HCT116 (cell line): ENCODE measurements around the gene VSIG2. TPM values are rescaled to one million over a fixed set of nuclear protein-coding genes. Genes with fewer than 3 reads are reported as not detected.

Source experiments
- ATAC-seq: fragments of 200-7000 bp; cut with Tn5 transposase; 2 replicates; pipeline ENCODE4 v1.9.1; 2020; ENCODE audit warnings: mild to moderate bottlenecking, moderate library complexity
- BruUV-seq: library from RNA; stranded (reverse); fragments of 400-500 nt; replicated peaks from 2 replicates; lab custom pipeline; 2021; lab: Mats Ljungman, UMichigan
- CTCF ChIA-PET: fragments of 300-600 bp; sonication (Branson Sonifier 250); formaldehyde crosslinking; loops from one replicate; lab custom pipeline; 2021; ENCODE audit warnings: antibody characterized with exemption; lab: Charles Lee
- POLR2A ChIA-PET: fragments of 300-600, 350-600 bp; sonication (Branson Sonifier 250); formaldehyde crosslinking; loops from one replicate; lab custom pipeline; 2021; ENCODE audit warnings: antibody characterized with exemption; lab: Charles Lee
- RAD21 ChIA-PET, 2 experiments: fragments of 300-600 bp; sonication (Branson Sonifier 250); formaldehyde crosslinking; loops; one replicate each; lab custom pipeline; 2023; ENCODE audit warnings: low total read pairs in 2 of 2; ENCODE audit not compliant: uncharacterized antibody in 2 of 2, unreplicated experiment in 2 of 2, low non-redundant PET in 1 of 2; lab: Charles Lee
- DNase-seq: peaks from one replicate; pipeline ENCODE4 v3.0.0-alpha.2; 2010; ENCODE audit warnings: low read depth, low spot score
- H2AFZ ChIP-seq: fragments of 200-600 bp; shearing (Covaris generic), sonication (generic); 2 replicates; pipeline ENCODE4 v1.6.1; 2017; ENCODE audit warnings: low read depth, mixed run types, mixed read lengths, antibody characterized with exemption, low read length; ENCODE audit not compliant: poor library complexity, severe bottlenecking
- H3K27ac ChIP-seq: 2 replicates; pipeline ENCODE4 v1.5.1; 2012; ENCODE audit warnings: low read depth, low read length
- H3K27me3 ChIP-seq: fragments of 200-600 bp; sonication (generic); 2 replicates; pipeline ENCODE4 v1.6.1; 2016; ENCODE audit warnings: mixed run types, low read length, mixed read lengths; ENCODE audit not compliant: insufficient read depth
- H3K36me3 ChIP-seq, 2 experiments: fragments of 200-500 bp in 1 of 2; fragments of 200-600 bp in 1 of 2; sonication (Bioruptor generic) in 1 of 2; sonication (generic) in 1 of 2; 2 replicates each; pipeline versions ENCODE4 v1.5.1 to v1.6.1; 2014 to 2016; ENCODE audit warnings: low read length in 2 of 2, inconsistent platforms in 1 of 2, mixed read lengths in 1 of 2, mixed run types in 1 of 2; ENCODE audit not compliant: insufficient read depth in 2 of 2, control insufficient read depth in 1 of 2
- H3K4me1 ChIP-seq, 2 experiments: fragments of 200-600 bp in 1 of 2; sonication (generic) in 1 of 2; 2 replicates each; pipeline versions ENCODE4 v1.5.1 to v1.6.1; 2012 to 2017; ENCODE audit warnings: low read length in 2 of 2, inconsistent platforms in 1 of 2, mild to moderate bottlenecking in 1 of 2, mixed read lengths in 1 of 2, mixed run types in 1 of 2, moderate library complexity in 1 of 2; ENCODE audit not compliant: insufficient read depth in 2 of 2, control insufficient read depth in 1 of 2
- H3K4me2 ChIP-seq: fragments of 200-600 bp; sonication (generic); 2 replicates; pipeline ENCODE4 v1.6.1; 2017; ENCODE audit warnings: mixed run types, low read length, mixed read lengths
- H3K4me3 ChIP-seq, 2 experiments: fragments of 200-600 bp in 1 of 2; sonication (generic) in 1 of 2; replicated peaks in 1 of 2; 2 replicates each; pipeline ENCODE4 v1.5.1; 2011 to 2016; ENCODE audit warnings: low read length in 2 of 2, control low read depth in 1 of 2, low read depth in 1 of 2, mild to moderate bottlenecking in 1 of 2, mixed read lengths in 1 of 2, mixed run types in 1 of 2
- H3K79me2 ChIP-seq: fragments of 200-600 bp; sonication (generic); 2 replicates; pipeline ENCODE4 v1.6.1; 2017; ENCODE audit warnings: mild to moderate bottlenecking, mixed run types, low read length, moderate library complexity, mixed read lengths; ENCODE audit not compliant: insufficient read depth
- H3K9ac ChIP-seq: fragments of 200-600 bp; sonication (generic); 2 replicates; pipeline ENCODE4 v1.6.1; 2016; ENCODE audit warnings: low read length, mixed read lengths
- H3K9me2 ChIP-seq: fragments of 200-600 bp; sonication (generic), shearing (Covaris generic); 2 replicates; pipeline ENCODE4 v1.6.1; 2017; ENCODE audit warnings: mixed run types, mild to moderate bottlenecking, moderate library complexity; ENCODE audit not compliant: insufficient read depth
- H3K9me3 ChIP-seq, 2 experiments: fragments of 200-500 bp in 1 of 2; fragments of 200-600 bp in 1 of 2; sonication (Bioruptor generic) in 1 of 2; sonication (generic) in 1 of 2; 2 replicates each; pipeline ENCODE4 v1.6.1; 2014 to 2017; ENCODE audit warnings: low read length in 2 of 2, mixed read lengths in 2 of 2, inconsistent platforms in 1 of 2, low read depth in 1 of 2, mild to moderate bottlenecking in 1 of 2, mixed run types in 1 of 2, moderate library complexity in 1 of 2; ENCODE audit not compliant: control insufficient read depth in 1 of 2, insufficient read depth in 1 of 2
- H4K20me1 ChIP-seq: fragments of 200-600 bp; sonication (generic), shearing (Covaris generic); 2 replicates; pipeline ENCODE4 v1.6.1; 2017; ENCODE audit warnings: mixed run types, mild to moderate bottlenecking, moderate library complexity; ENCODE audit not compliant: insufficient read depth
- EGR1 ChIP-seq: IDR thresholded peaks from 2 replicates; pipeline ENCODE4 v1.6.1; 2012; ENCODE audit warnings: low read depth
- EZH2 ChIP-seq: fragments of 200-600 bp; sonication (generic); IDR thresholded peaks from 2 replicates; pipeline ENCODE4 v1.6.1; 2017; ENCODE audit warnings: antibody characterized with exemption, mixed run types
- POLR2AphosphoS5 ChIP-seq: IDR thresholded peaks from 2 replicates; pipeline ENCODE4 v1.6.1; 2011; ENCODE audit warnings: mild to moderate bottlenecking, low read depth, low read length, moderate library complexity
- SRF ChIP-seq: IDR thresholded peaks from 2 replicates; pipeline ENCODE4 v1.6.1; 2012; ENCODE audit warnings: low read depth
- TCF7L2 ChIP-seq: IDR thresholded peaks from 2 replicates; pipeline ENCODE4 v1.7.0; 2011; ENCODE audit warnings: borderline replicate concordance, inconsistent platforms; ENCODE audit not compliant: insufficient read depth, insufficient read length; ENCODE audit errors: extremely low read depth
- YY1 ChIP-seq: IDR thresholded peaks from 2 replicates; pipeline ENCODE4 v1.6.1; 2011; ENCODE audit warnings: low read length, low read depth, moderate library complexity, mild to moderate bottlenecking; ENCODE audit not compliant: insufficient replicate concordance; ENCODE audit errors: extremely low read depth
- intact Hi-C: fragments of 100-400 bp; cut with micrococcal nuclease; formaldehyde crosslinking; loops from 2 replicates; pipeline ENCODE4 v1.10.0; 2022
- total RNA-seq: library from RNA; stranded (reverse); gene quantifications from one replicate; pipeline ENCODE4 v1.2.1, GENCODE V29; 2021; ENCODE audit not compliant: unreplicated experiment
- TF ChIP-seq, protein P1 (sequence below): IDR thresholded peaks from 2 replicates; pipeline ENCODE4 v1.6.1; 2011; ENCODE audit warnings: mild to moderate bottlenecking, low read length, moderate library complexity; ENCODE audit not compliant: insufficient replicate concordance; ENCODE audit errors: extremely low read depth
- TF ChIP-seq, protein P2 (sequence below): IDR thresholded peaks from 2 replicates; pipeline ENCODE4 v1.6.1; 2012; ENCODE audit warnings: low read depth

The VSIG2 gene
- total RNA-seq, 1 experiment from 2014 or later = not detected

DNA sequence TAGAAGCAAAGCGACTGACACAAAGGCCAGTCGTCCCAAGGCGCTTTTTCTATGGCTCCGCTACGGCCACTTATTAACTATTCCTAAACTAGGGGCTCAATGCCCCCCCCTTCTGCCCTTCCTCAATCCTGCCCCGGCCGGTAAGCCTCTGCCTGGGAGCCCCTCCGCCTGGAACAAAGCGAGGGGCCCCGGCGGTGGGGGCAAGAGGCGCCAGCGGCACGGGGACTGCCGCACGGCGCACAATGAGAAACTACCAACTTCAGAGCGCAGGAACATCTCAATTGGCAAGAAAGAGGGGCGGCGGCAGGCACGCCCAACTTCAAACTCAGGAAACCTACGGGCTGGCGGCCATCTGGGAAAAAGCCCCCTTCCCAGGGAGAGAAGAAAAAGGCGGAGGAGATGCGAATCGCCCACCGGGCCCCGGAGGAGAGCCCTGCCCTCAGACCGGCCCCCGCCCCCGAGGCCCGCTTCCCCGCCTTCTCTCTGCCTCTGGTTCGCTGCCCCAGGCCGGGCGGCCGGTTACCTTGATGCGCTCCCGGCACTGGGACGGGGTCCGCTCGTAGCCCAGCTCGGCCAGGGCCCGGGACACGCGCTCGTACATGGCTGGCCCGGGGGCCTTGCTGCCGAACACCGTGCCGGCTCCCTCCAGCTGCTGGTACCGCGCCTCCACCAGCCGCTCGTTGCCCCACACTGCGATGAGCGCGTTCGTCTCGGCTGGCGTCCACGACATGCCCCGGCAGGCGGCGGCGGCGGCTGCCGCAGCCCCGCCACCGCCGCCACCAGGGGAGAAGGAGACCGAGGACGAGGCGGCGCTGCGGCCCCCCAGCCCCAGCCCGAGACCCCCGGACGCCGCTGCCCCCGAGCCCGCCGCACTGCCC, 47.5 kb upstream of the VSIG2 start:
- H3K27me3 ChIP-seq = no peaks in the 10 kb centered on the region
- H3K4me2 ChIP-seq = peak overlapping the region; percentile 78
- RAD21 ChIA-PET = interaction anchor here in 1 of 2 experiments (0.6 kb wide), 1 partner anchor 31 kb away, joined by 3 read pairs; no protein-coding TSS in a partner anchor
- no peaks in the 10 kb centered on the region for H3K36me3 ChIP-seq
- no peaks in the 10 kb centered on the region for H3K9me2 ChIP-seq
- H4K20me1 ChIP-seq = no peaks in the 10 kb centered on the region
- peak; percentile 54 for ATAC-seq
- DNase-seq = no peak
- peak overlapping the region; percentile 73 to 75 for H3K4me3 ChIP-seq
- intact Hi-C loops = no loop called here
- peaks cover 6 to 19% of the 10 kb centered on the region in 2 experiments; a peak in 3 of 4 replicates for H3K4me1 ChIP-seq
- H3K27ac ChIP-seq = peak overlapping the region; percentile 74
- peaks cover 52% of the 10 kb centered on the region for H3K79me2 ChIP-seq
- BruUV-seq = no TSS peak
- no peak overlapping the region for H2AFZ ChIP-seq
- TF ChIP-seq TCF7L2 (peak; percentile 25), EGR1 (no peak), SRF (no peak), POLR2AphosphoS5 (no peak), EZH2 (no peak), YY1 (no peak)
- TF ChIP-seq, protein P1, sequence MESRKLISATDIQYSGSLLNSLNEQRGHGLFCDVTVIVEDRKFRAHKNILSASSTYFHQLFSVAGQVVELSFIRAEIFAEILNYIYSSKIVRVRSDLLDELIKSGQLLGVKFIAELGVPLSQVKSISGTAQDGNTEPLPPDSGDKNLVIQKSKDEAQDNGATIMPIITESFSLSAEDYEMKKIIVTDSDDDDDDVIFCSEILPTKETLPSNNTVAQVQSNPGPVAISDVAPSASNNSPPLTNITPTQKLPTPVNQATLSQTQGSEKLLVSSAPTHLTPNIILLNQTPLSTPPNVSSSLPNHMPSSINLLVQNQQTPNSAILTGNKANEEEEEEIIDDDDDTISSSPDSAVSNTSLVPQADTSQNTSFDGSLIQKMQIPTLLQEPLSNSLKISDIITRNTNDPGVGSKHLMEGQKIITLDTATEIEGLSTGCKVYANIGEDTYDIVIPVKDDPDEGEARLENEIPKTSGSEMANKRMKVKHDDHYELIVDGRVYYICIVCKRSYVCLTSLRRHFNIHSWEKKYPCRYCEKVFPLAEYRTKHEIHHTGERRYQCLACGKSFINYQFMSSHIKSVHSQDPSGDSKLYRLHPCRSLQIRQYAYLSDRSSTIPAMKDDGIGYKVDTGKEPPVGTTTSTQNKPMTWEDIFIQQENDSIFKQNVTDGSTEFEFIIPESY = no peak
- TF ChIP-seq, protein P2, sequence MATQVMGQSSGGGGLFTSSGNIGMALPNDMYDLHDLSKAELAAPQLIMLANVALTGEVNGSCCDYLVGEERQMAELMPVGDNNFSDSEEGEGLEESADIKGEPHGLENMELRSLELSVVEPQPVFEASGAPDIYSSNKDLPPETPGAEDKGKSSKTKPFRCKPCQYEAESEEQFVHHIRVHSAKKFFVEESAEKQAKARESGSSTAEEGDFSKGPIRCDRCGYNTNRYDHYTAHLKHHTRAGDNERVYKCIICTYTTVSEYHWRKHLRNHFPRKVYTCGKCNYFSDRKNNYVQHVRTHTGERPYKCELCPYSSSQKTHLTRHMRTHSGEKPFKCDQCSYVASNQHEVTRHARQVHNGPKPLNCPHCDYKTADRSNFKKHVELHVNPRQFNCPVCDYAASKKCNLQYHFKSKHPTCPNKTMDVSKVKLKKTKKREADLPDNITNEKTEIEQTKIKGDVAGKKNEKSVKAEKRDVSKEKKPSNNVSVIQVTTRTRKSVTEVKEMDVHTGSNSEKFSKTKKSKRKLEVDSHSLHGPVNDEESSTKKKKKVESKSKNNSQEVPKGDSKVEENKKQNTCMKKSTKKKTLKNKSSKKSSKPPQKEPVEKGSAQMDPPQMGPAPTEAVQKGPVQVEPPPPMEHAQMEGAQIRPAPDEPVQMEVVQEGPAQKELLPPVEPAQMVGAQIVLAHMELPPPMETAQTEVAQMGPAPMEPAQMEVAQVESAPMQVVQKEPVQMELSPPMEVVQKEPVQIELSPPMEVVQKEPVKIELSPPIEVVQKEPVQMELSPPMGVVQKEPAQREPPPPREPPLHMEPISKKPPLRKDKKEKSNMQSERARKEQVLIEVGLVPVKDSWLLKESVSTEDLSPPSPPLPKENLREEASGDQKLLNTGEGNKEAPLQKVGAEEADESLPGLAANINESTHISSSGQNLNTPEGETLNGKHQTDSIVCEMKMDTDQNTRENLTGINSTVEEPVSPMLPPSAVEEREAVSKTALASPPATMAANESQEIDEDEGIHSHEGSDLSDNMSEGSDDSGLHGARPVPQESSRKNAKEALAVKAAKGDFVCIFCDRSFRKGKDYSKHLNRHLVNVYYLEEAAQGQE = no peak
- H3K9me3 ChIP-seq = no peaks in the 10 kb centered on the region
- CTCF ChIA-PET = interaction anchor here (1.1 to 1.3 kb wide), 4 partner anchors 21 to 170 kb away, joined by 3 to 4 read pairs (median 4); no protein-coding TSS in a partner anchor
- peak overlapping the region; percentile 80 for H3K9ac ChIP-seq
- POLR2A ChIA-PET = no interaction called here
